Endothelial cell of umbilical vein (primary cell): Measurements from ENCODE around the gene PTGFR. TPM values are rescaled to one million over a fixed set of nuclear protein-coding genes. Genes with fewer than 3 reads are reported as not detected.

Experiments used
- BruUV-seq: library from RNA; stranded (reverse); fragments of 400-500 nt; replicated peaks from 2 replicates; lab custom pipeline; 2021; lab: Mats Ljungman, UMichigan
- CTCF ChIA-PET: fragments of 300-600, 350-600 bp; sonication (Branson Sonifier 250); formaldehyde crosslinking; loops from one replicate; lab custom pipeline; 2021; ENCODE audit warnings: antibody characterized with exemption, inconsistent platforms; lab: Charles Lee
- POLR2A ChIA-PET: fragments of 300-600, 350-600 bp; sonication (Branson Sonifier 250); formaldehyde crosslinking; loops from one replicate; lab custom pipeline; 2021; ENCODE audit warnings: antibody characterized with exemption, inconsistent platforms; lab: Charles Lee
- DNase-seq: peaks from one replicate; pipeline ENCODE4 v3.0.0-alpha.2; 2011; ENCODE audit warnings: low read depth, low spot score
- FAIRE-seq: peaks from 2 replicates; lab custom pipeline; 2011; peaks lifted over from hg19 to GRCh38; lab: Jason Lieb, UNC
- H2AFZ ChIP-seq: 2 replicates; pipeline ENCODE4 v1.6.0; 2012; ENCODE audit warnings: low read depth, low read length, control low read depth, inconsistent platforms
- H3K27ac ChIP-seq: 2 replicates; pipeline ENCODE4 v1.5.1; 2011; ENCODE audit warnings: low read depth, mild to moderate bottlenecking, control low read depth, low read length, moderate library complexity; ENCODE audit not compliant: insufficient read depth
- H3K27me3 ChIP-seq, 2 experiments: 2 replicates each; pipeline versions ENCODE4 v1.6.0 to v1.6.1; 2011; ENCODE audit warnings: low read length in 2 of 2, mixed read lengths in 1 of 2; ENCODE audit not compliant: control insufficient read depth in 2 of 2, insufficient read depth in 2 of 2
- H3K36me3 ChIP-seq, 2 experiments: 2 replicates in 1 of 2; 3 replicates in 1 of 2; pipeline ENCODE4 v1.5.1; 2011; ENCODE audit warnings: low read length in 2 of 2, mild to moderate bottlenecking in 1 of 2, moderate library complexity in 1 of 2; ENCODE audit not compliant: control insufficient read depth in 2 of 2, insufficient read depth in 2 of 2; ENCODE audit errors: extremely low read depth in 1 of 2
- H3K4me1 ChIP-seq: 3 replicates; pipeline ENCODE4 v1.5.1; 2011; ENCODE audit warnings: mild to moderate bottlenecking, low read length; ENCODE audit not compliant: control insufficient read depth, insufficient read depth; ENCODE audit errors: extremely low read depth
- H3K4me2 ChIP-seq: 2 replicates; pipeline ENCODE4 v1.6.1; 2011; ENCODE audit warnings: low read length, control low read depth, mixed read lengths; ENCODE audit not compliant: insufficient read depth
- H3K4me3 ChIP-seq, 3 experiments: fragments of 200-600 bp in 1 of 3; sonication (generic), shearing (Covaris generic) in 1 of 3; replicated peaks in 1 of 3; 2 replicates each; pipeline ENCODE4 v1.5.1; 2011 to 2016; ENCODE audit warnings: control low read depth in 3 of 3, low read length in 3 of 3, mild to moderate bottlenecking in 2 of 3, inconsistent platforms in 1 of 3, low read depth in 1 of 3, moderate library complexity in 1 of 3; ENCODE audit not compliant: insufficient read depth in 1 of 3
- H3K79me2 ChIP-seq: 2 replicates; pipeline ENCODE4 v1.6.0; 2012; ENCODE audit warnings: low read length, inconsistent platforms; ENCODE audit not compliant: control insufficient read depth, insufficient read depth
- H3K9ac ChIP-seq: replicated peaks from 2 replicates; pipeline ENCODE3; 2011; ENCODE audit warnings: low read length, control low read depth; ENCODE audit not compliant: insufficient read depth; ENCODE audit errors: extremely low read depth
- H3K9me1 ChIP-seq: replicated peaks from 3 replicates; pipeline ENCODE4 v1.6.0; 2011; ENCODE audit warnings: mild to moderate bottlenecking, low read length; ENCODE audit not compliant: control insufficient read depth, insufficient read depth; ENCODE audit errors: extremely low read depth
- H3K9me3 ChIP-seq: replicated peaks from 2 replicates; pipeline ENCODE4 v1.5.1; 2012; ENCODE audit warnings: low read length, inconsistent platforms; ENCODE audit not compliant: control insufficient read depth, insufficient read depth
- H4K20me1 ChIP-seq: replicated peaks from 2 replicates; pipeline ENCODE3; 2011; ENCODE audit warnings: mild to moderate bottlenecking, low read length; ENCODE audit not compliant: control insufficient read depth, insufficient read depth; ENCODE audit errors: extremely low read depth
- CTCF ChIP-seq, 2 donors: IDR thresholded peaks; 1 replicate in 1 of 2; 2 replicates in 1 of 2; pipeline ENCODE4 v1.5.1; 2011; ENCODE audit warnings: low read length in 2 of 2, mild to moderate bottlenecking in 2 of 2, moderate library complexity in 2 of 2, control low read depth in 1 of 2, inconsistent platforms in 1 of 2, low read depth in 1 of 2; ENCODE audit not compliant: insufficient read depth in 1 of 2; ENCODE audit errors: extremely low read depth in 1 of 2
- EZH2 ChIP-seq: IDR thresholded peaks from 2 replicates; pipeline ENCODE4 v1.6.1; 2012; ENCODE audit warnings: borderline replicate concordance, low read depth, mild to moderate bottlenecking, moderate library complexity, low read length, inconsistent platforms; ENCODE audit not compliant: severe bottlenecking
- FOS ChIP-seq: IDR thresholded peaks from 2 replicates; pipeline ENCODE4 v1.6.1; 2011; ENCODE audit warnings: mild to moderate bottlenecking, low read length, moderate library complexity, borderline replicate concordance; ENCODE audit not compliant: insufficient read depth
- GATA2 ChIP-seq: IDR thresholded peaks from 2 replicates; pipeline ENCODE4 v1.7.0; 2011; ENCODE audit warnings: low read depth, mild to moderate bottlenecking, moderate library complexity, mixed read lengths, low read length; ENCODE audit not compliant: insufficient read length, insufficient read depth
- JUN ChIP-seq: IDR thresholded peaks from 2 replicates; pipeline ENCODE4 v1.6.1; 2011; ENCODE audit warnings: borderline replicate concordance, low read depth; ENCODE audit not compliant: insufficient read length, insufficient read depth
- MAX ChIP-seq: IDR thresholded peaks from 2 replicates; pipeline ENCODE4 v1.6.1; 2011; ENCODE audit not compliant: insufficient read depth, insufficient read length
- MYC ChIP-seq: IDR thresholded peaks from one replicate; pipeline ENCODE4 v1.6.1; 2011; ENCODE audit warnings: mild to moderate bottlenecking, low read depth, low read length
- POLR2A ChIP-seq: IDR thresholded peaks from 2 replicates; pipeline ENCODE4 v1.6.1; 2012; ENCODE audit warnings: low read depth, mild to moderate bottlenecking, control low read depth, low read length
- POLR2AphosphoS5 ChIP-seq: IDR thresholded peaks from 2 replicates; pipeline ENCODE4 v1.6.1; 2012; ENCODE audit warnings: low read depth, mild to moderate bottlenecking, control low read depth, low read length, moderate library complexity; ENCODE audit not compliant: insufficient read depth
- dilution Hi-C: fragments of 300-500 bp; cut with MboI; formaldehyde crosslinking; loops from one replicate; pipeline ENCODE4 v1.15.0; 2019; ENCODE audit warnings: low sequenced_read_pairs; ENCODE audit not compliant: extremely low pct_ligation_motif_present
- intact Hi-C: fragments of 100-400 bp; cut with micrococcal nuclease; formaldehyde crosslinking; loops from one replicate; pipeline ENCODE4 v1.10.0; 2022
- polyA plus RNA-seq, 4 experiments: library from polyadenylated mRNA; depleted of rRNA in 3 of 4; stranded (reverse) in 3 of 4; unstranded in 1 of 4; fragments of >200 nt; gene quantifications; 2 replicates each; pipeline versions ENCODE4 v1.2.1 to v1.2.3, GENCODE V29; 2011 to 2012; ENCODE audit warnings: missing spikeins in 1 of 4
- total RNA-seq: library from RNA; stranded (reverse); gene quantifications from 2 replicates; pipeline ENCODE4 v1.2.3, GENCODE V29; 2021

Gene PTGFR
- total and polyA plus RNA-seq, 2 donors (not counting 3 experiments of a cell fraction or from before 2014, with no cell fraction given), result 0.11 to 0.24 TPM

GRCh38 chr1:78549331-78549730 is 58.6 kb downstream of the PTGFR start:
- DNase-seq (no peak), FAIRE-seq (no peak)
- Histone ChIP-seq H3K27me3 (peaks cover 0 to 19% of the 10 kb centered on the region in 2 experiments), H4K20me1 (no peaks in the 10 kb centered on the region), H3K4me2 (no peak overlapping the region), H3K9me1 (no peaks in the 10 kb centered on the region), H3K36me3 (no peaks in the 10 kb centered on the region), H3K9me3 (no peaks in the 10 kb centered on the region), H3K27ac (no peak overlapping the region), H3K4me3 (no peak overlapping the region), H3K4me1 (no peaks in the 10 kb centered on the region), H3K9ac (no peak overlapping the region), H2AFZ (no peak overlapping the region), H3K79me2 (no peaks in the 10 kb centered on the region)
- dilution Hi-C loops (no loop called here), intact Hi-C loops (no loop called here)
- CTCF ChIA-PET, result no interaction called here
- POLR2A ChIA-PET, result no interaction called here
- BruUV-seq, result no TSS peak
- TF ChIP-seq MAX (no peak), POLR2A (no peak)

GRCh38 chr1:78549891-78550290 is 59.1 kb downstream of the PTGFR start:
- no peak overlapping the region for H3K27ac ChIP-seq
- H2AFZ ChIP-seq, result no peak overlapping the region
- DNase-seq (no peak), FAIRE-seq (no peak)
- TF ChIP-seq FOS (no peak), POLR2AphosphoS5 (no peak), POLR2A (no peak), CTCF (IDR thresholded peaks at IDR 0.05; ENCODE audit: extremely low read depth in 1 of 2, insufficient read depth in 1 of 2, low read depth in 1 of 2, low read length in 2 of 2) (no peak), EZH2 (no peak), JUN (no peak), MAX (no peak), MYC (no peak), GATA2 (no peak)
- no peaks in the 10 kb centered on the region for H3K9me3 ChIP-seq
- no peaks in the 10 kb centered on the region for H3K36me3 ChIP-seq
- no peaks in the 10 kb centered on the region for H3K4me1 ChIP-seq
- no peaks in the 10 kb centered on the region for H3K9me1 ChIP-seq
- no peak overlapping the region for H3K9ac ChIP-seq
- no peaks in the 10 kb centered on the region for H3K79me2 ChIP-seq
- no TSS peak for BruUV-seq
- dilution Hi-C loops, result no loop called here
- peaks cover 0 to 19% of the 10 kb centered on the region in 2 experiments for H3K27me3 ChIP-seq
- H4K20me1 ChIP-seq, result no peaks in the 10 kb centered on the region
- no peak overlapping the region for H3K4me3 ChIP-seq
- ChIA-PET POLR2A (no interaction called here), CTCF (no interaction called here)
- no peak overlapping the region for H3K4me2 ChIP-seq
- intact Hi-C loops, result no loop called here
